ENCODE measurements around the gene LCE1C. TPM values are rescaled to one million over a fixed set of nuclear protein-coding genes. Genes with fewer than 3 reads are reported as not detected.

The LCE1C gene
- total RNA-seq, 1 donor from 2014 or later, result not detected

DNA sequence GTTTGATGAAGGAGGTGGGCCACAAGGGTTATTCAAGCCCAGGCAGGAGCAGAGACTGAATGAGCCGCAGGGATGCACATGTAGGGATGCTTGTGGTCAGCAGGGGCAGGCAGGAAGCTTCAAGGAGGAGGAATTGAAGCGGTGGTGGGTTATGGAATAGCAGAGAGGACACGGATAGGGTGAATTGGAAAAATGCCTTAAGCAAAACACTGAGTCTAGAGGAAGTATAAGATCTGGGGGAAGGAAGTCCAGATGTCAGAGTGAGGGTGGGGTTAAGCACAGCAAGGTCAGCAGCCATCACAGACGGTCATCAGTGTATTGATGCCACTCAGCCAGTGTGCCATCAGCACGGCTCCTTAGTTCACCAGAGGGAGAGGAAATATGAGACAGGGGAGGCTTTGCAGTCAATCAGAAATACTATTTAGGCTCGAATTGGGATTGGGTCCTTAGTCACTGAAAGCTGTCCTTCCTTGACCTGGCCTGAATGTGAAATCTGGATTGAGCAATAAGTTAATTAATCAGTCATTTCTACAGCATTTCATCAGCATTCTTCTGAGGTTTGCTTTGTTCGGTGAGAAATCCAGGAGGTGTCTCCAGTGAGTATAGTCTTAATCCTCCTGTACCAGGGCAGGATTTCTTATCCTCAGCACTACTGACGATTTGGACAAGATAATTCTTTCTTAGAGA lies 37.5 kb downstream of the LCE1C start:
- TF ChIP-seq, protein P1, sequence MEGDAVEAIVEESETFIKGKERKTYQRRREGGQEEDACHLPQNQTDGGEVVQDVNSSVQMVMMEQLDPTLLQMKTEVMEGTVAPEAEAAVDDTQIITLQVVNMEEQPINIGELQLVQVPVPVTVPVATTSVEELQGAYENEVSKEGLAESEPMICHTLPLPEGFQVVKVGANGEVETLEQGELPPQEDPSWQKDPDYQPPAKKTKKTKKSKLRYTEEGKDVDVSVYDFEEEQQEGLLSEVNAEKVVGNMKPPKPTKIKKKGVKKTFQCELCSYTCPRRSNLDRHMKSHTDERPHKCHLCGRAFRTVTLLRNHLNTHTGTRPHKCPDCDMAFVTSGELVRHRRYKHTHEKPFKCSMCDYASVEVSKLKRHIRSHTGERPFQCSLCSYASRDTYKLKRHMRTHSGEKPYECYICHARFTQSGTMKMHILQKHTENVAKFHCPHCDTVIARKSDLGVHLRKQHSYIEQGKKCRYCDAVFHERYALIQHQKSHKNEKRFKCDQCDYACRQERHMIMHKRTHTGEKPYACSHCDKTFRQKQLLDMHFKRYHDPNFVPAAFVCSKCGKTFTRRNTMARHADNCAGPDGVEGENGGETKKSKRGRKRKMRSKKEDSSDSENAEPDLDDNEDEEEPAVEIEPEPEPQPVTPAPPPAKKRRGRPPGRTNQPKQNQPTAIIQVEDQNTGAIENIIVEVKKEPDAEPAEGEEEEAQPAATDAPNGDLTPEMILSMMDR (IDR thresholded peaks at IDR 0.05; ENCODE audit: partially characterized antibody, unreplicated experiment), result no peak
- H3K27ac Mint-ChIP-seq (ENCODE audit: unreplicated experiment), result no peak overlapping the region
- H3K27me3 Mint-ChIP-seq (ENCODE audit: unreplicated experiment), result peaks cover 3% of the 10 kb centered on the region
- H3K4me1 Mint-ChIP-seq (ENCODE audit: low read depth, unreplicated experiment), result no peaks in the 10 kb centered on the region
- H3K9me3 Mint-ChIP-seq (ENCODE audit: unreplicated experiment), result peaks cover 1% of the 10 kb centered on the region
- H3K4me3 Mint-ChIP-seq (ENCODE audit: unreplicated experiment), result no peak overlapping the region
- no peaks in the 10 kb centered on the region for H3K36me3 Mint-ChIP-seq (ENCODE audit: unreplicated experiment)
- no peak for DNase-seq

DNA sequence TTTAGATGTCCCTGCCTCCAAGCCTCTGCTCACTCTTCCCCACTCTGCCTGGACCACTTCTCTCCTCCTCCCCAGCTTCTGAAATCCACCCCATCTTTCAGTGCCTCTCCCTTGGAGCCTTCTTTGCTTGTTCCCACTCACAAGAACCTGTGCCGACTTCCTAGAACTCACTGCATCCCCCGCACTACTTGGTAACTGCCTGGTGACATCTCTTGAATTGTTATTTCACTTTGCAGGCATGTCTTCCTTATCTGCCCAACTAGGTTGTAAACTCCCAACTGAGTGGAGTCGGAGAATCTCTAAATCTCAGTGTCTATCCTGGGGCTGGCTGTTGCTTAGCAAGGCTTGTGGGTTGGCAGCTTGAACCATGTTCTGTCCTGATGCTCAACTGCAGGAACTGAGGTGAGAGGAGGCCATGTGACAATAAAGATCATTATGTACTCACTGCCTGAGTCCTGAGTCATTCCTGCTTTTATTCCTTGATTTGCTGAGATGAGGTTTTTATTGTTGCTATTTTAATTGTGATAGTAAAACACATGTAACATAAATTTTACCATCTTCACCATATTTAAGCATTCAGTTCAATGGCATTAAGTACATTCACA lies 44.7 kb downstream of the LCE1C start:
- no peaks in the 10 kb centered on the region for H3K4me1 Mint-ChIP-seq (ENCODE audit: low read depth, unreplicated experiment)
- no peaks in the 10 kb centered on the region for H3K9me3 Mint-ChIP-seq (ENCODE audit: unreplicated experiment)
- TF ChIP-seq, protein P1 (IDR thresholded peaks at IDR 0.05; ENCODE audit: partially characterized antibody, unreplicated experiment), result no peak
- H3K27ac Mint-ChIP-seq (ENCODE audit: unreplicated experiment), result no peak overlapping the region
- no peak overlapping the region for H3K4me3 Mint-ChIP-seq (ENCODE audit: unreplicated experiment)
- H3K27me3 Mint-ChIP-seq (ENCODE audit: unreplicated experiment), result peaks cover 4% of the 10 kb centered on the region
- H3K36me3 Mint-ChIP-seq (ENCODE audit: unreplicated experiment), result no peaks in the 10 kb centered on the region
- no peak for DNase-seq

DNA sequence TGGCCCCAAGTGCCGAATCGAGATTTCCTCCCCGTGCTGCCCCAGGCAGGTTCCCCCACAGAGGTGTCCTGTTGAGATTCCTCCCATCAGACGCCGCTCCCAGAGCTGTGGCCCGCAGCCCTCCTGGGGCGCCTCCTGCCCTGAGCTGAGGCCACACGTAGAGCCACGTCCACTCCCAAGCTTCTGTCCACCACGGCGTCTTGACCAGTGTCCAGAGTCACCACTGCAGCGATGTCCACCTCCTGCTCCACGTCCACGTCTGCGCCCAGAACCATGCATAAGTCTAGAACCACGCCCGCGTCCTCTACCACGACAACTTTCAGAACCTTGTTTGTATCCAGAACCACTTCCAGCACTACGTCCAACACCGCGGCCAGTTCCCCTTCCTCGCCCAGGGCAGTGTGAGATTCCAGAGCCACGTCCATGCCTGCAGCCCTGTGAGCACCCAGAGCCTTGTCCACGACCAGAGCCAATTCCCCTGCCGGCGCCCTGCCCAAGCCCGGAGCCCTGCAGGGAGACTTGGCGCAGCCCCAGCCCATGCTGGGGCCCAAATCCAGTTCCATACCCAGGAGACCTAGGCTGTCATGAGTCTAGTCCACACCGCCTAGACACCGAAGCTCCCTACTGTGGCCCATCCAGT lies 45.8 kb downstream of the LCE1C start:
- Mint-ChIP-seq H3K4me3 (ENCODE audit: unreplicated experiment) (no peak overlapping the region), H3K27me3 (ENCODE audit: unreplicated experiment) (peaks cover 4% of the 10 kb centered on the region), H3K36me3 (ENCODE audit: unreplicated experiment) (no peaks in the 10 kb centered on the region)

DNA sequence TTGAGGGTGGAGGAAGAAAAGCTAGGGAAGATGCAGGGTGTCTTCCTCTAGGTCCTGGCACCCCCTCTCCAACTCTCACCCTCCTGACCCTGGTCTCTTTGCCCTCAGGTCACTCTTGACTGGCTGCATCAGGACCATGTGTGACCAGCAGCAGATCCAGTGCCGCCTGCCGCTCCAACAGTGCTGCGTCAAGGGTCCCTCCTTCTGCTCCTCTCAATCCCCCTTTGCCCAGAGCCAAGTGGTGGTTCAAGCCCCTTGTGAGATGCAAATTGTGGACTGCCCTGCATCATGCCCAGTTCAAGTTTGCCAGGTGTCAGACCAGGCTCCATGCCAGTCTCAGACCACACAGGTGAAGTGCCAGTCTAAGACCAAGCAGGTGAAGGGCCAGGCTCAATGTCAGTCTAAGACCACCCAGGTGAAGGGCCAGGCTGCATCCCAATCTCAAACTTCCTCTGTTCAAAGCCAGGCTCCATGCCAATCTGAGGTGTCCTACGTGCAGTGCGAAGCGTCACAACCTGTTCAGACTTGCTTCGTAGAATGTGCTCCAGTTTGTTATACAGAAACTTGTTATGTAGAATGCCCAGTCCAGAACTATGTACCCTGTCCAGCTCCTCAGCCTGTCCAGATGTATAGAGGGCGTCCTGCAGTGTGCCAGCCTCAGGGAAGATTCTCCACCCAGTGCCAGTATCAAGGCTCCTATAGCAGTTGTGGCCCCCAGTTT lies 46.8 kb downstream of the LCE1C start:
- no peaks in the 10 kb centered on the region for H3K36me3 Mint-ChIP-seq (ENCODE audit: unreplicated experiment)
- no peak overlapping the region for H3K27ac Mint-ChIP-seq (ENCODE audit: unreplicated experiment)
- no peak for DNase-seq
- TF ChIP-seq, protein P1 (IDR thresholded peaks at IDR 0.05; ENCODE audit: partially characterized antibody, unreplicated experiment), result no peak
- no peaks in the 10 kb centered on the region for H3K9me3 Mint-ChIP-seq (ENCODE audit: unreplicated experiment)
- H3K4me3 Mint-ChIP-seq (ENCODE audit: unreplicated experiment), result no peak overlapping the region
- H3K4me1 Mint-ChIP-seq (ENCODE audit: low read depth, unreplicated experiment), result no peaks in the 10 kb centered on the region
- peaks cover 4% of the 10 kb centered on the region for H3K27me3 Mint-ChIP-seq (ENCODE audit: unreplicated experiment)

More for the DNA sequence above, 45.8 kb downstream of the LCE1C start:
- no peak for DNase-seq
- H3K4me1 Mint-ChIP-seq (ENCODE audit: low read depth, unreplicated experiment), result no peaks in the 10 kb centered on the region
- TF ChIP-seq, protein P1 (IDR thresholded peaks at IDR 0.05; ENCODE audit: partially characterized antibody, unreplicated experiment), result no peak
- no peaks in the 10 kb centered on the region for H3K9me3 Mint-ChIP-seq (ENCODE audit: unreplicated experiment)
- H3K27ac Mint-ChIP-seq (ENCODE audit: unreplicated experiment), result no peak overlapping the region

All from glutamatergic neuron (in vitro differentiated cells).